GM18498 (cell line): ENCODE measurements around the gene PLEKHA5.
A peak's percentile ranks its signal among the peaks of the same experiment; 100 is the strongest.
"Not testable (repeated sequence)": the region's sequence is repeated elsewhere in the genome, so short reads cannot be mapped to it uniquely, and the experiment has no call there.

Experiments used
- ATAC-seq: cut with Tn5 transposase; IDR thresholded peaks from one replicate; pipeline ENCODE4 v1.9.1; 2021; ENCODE audit warnings: mild to moderate bottlenecking, moderate library complexity; ENCODE audit not compliant: unreplicated experiment

Gene PLEKHA5, protein sequence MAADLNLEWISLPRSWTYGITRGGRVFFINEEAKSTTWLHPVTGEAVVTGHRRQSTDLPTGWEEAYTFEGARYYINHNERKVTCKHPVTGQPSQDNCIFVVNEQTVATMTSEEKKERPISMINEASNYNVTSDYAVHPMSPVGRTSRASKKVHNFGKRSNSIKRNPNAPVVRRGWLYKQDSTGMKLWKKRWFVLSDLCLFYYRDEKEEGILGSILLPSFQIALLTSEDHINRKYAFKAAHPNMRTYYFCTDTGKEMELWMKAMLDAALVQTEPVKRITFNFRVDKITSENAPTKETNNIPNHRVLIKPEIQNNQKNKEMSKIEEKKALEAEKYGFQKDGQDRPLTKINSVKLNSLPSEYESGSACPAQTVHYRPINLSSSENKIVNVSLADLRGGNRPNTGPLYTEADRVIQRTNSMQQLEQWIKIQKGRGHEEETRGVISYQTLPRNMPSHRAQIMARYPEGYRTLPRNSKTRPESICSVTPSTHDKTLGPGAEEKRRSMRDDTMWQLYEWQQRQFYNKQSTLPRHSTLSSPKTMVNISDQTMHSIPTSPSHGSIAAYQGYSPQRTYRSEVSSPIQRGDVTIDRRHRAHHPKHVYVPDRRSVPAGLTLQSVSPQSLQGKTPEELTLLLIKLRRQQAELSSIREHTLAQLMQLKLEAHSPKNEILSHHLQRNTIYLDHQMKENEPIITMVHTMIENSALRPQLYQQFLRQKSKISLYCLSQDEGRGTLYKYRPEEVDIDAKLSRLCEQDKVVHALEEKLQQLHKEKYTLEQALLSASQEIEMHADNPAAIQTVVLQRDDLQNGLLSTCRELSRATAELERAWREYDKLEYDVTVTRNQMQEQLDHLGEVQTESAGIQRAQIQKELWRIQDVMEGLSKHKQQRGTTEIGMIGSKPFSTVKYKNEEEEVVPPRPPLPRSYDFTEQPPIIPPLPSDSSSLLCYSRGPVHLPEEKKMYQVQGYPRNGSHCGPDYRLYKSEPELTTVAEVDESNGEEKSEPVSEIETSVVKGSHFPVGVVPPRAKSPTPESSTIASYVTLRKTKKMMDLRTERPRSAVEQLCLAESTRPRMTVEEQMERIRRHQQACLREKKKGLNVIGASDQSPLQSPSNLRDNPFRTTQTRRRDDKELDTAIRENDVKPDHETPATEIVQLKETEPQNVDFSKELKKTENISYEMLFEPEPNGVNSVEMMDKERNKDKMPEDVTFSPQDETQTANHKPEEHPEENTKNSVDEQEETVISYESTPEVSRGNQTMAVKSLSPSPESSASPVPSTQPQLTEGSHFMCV

DNA sequence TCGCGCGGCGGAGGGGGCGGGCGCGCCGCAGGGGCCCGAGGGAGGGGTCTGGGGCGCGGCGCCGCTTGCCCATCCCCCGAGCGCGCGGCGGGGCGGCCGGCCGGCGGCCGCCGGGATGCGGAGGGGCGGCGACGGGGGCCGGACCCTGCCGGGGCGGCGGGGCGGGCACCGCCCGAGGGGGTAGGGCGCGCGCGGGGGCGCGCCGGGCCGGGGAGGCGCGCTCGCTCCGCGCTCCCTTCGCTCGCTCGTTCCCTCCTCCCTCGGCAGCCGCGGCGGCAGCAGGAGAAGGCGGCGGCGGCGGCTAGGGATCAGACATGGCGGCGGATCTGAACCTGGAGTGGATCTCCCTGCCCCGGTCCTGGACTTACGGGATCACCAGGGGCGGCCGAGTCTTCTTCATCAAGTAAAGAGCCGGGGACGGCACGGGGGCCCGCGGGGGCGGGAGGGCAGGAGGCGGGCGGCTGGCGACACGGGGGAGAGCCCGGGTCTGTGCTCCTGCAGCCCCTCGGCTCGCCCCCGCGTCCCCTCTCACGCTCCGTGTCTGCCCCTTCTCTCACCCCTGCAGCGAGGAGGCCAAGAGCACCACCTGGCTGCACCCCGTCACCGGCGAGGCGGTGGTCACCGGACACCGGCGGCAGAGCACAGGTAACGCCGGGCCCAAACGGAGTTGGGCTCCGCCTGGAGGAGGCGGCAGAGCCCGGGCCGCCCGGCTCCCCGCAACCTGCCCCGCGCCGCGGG is at the start of gene PLEKHA5:
PLEKHA5 (plus strand) TSS at position 248 of the 738 bp plus-strand sequence; CDS start at position 315, 67 bp downstream.
- peak; percentile 50 for ATAC-seq

DNA sequence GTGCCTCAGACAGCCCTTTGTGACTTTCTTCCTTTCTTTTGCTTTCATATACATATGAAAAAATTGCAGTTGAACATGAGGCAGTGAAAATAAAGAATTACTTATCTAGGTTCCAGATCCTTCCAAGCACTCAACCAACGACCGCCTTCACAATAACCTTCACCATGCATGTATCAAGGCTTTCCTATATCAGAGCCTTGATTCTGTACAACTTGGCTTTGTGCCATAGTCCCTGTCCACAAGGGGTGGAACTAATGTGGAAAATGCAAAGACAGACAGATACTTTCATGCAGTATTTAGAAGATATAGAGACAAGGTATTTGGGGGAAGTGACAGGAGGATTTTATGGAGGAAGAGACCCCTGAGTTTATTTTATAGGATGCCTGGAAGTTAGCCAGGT is 48.6 kb upstream of the PLEKHA5 start:
- ATAC-seq, result no peak

DNA sequence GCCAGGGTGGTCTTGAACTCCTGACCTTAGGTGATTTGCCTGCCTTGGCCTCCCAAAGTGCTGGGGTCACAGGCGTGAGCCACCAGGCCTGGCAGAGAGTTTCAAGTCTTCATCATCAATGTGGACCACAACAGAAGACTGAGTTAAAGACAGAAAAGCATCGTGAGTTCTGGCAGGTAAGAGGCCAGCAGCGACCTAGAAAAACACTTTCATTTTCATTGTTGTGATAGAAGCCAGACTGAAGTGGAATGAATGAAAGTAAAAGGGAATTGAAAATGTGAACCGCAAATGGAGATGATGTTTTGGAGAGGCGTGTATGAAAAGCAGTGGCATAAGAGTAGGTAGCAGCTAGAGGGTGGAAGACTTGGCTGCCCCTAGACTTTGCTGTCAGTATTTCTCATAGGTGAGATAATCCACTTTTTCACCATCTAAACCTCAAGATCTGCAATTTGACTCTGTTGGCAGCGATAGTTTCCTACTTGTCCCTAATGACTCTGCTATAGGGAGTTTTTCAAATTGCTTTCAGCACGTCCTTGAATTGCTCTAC is 47.1 kb upstream of the PLEKHA5 start:
- no peak for ATAC-seq

DNA sequence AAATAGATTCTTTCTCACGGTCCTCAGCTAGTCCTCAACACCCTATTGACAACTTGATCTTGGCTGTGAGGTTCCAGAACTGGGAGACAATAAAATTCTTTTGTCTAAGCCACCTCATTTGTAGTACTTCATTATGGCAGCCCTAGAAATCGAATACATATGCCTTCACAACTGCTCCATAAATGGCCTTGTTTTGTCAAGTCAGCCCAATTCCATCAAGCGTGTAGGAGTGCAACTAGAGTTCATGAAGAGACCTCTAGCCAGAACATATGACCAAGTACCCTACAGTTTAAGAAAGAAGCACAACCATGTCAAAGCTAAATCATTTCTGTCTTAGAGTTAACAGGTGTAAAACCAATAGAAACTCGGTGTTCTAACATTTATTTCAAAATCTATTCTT is 45.0 kb upstream of the PLEKHA5 start:
- no peak for ATAC-seq

DNA sequence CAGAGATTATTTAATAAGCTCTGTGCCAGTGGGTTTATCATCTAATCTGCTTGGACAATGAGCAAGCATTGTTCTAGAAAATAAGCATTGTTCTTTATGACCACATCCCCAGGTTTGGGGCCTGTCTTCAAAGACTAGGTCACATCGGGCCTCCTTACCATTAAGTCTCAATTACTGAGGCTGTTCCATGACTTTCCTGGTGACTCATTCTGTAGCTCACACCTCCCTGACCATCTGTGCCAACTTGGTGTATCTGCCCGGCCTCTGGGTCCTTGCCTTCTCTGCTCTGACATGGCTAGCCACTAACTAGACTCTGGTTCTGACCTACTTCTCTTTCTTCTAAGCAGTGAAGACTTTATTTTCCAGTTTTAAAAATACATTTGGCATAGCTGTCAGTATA is 44.4 kb upstream of the PLEKHA5 start:
- ATAC-seq, result no peak

DNA sequence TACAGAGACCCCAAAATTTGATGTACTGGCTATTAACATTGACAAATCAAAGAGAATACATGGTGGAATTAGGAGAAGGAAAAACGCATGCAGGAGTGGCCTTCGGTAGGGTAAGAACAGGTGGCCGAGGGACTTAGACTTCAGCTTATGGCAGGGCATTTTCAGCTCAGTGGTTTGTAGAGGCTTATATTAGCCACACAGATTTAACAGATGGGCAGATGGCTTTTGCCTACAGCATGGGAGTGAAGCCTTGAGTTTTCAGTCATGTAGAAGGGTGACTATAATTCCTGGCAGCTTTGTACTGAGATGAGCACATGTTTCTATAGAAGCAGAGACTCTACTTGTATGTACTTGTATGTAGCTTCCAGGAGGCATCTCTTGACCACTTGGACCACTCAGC is 40.9 kb upstream of the PLEKHA5 start:
- ATAC-seq, result no peak

DNA sequence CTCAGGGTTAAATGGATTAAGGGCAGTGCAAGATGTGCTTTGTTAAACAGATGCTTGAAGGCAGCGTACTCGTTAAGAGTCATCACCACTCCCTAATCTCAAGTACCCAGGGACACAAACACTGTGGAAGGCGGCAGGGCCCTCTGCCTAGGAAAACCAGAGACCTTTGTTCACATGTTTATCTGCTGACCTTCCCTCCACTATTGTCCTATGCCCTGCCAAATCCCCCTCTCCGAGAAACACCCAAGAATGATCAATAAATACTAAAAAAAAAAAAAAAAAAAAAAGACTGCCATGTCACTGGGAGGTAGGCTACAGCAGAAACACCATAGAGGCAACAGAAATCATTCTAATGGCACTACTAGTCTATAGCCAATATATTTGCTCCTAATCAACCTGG is 37.1 kb upstream of the PLEKHA5 start:
- ATAC-seq, result not testable (repeated sequence)

DNA sequence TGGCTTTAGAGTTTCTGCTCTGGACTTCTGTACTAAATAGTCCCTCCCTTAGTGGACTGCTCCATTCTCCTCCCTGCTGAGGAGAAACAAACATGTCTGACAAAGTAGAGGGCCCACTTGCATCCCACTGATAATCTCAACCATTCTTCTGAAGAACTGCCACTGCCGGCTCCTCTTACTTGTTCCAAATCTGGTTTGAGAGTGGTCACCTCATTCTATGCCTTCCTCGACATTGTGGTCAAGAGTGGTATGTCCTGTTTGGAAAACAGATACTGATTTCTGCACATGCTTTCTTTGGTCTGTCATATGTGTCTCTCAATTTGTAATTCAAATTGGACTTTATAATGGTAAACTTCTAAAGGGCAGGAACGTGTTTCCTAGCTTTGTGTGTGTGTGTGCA is 36.3 kb upstream of the PLEKHA5 start:
- ATAC-seq, result no peak

DNA sequence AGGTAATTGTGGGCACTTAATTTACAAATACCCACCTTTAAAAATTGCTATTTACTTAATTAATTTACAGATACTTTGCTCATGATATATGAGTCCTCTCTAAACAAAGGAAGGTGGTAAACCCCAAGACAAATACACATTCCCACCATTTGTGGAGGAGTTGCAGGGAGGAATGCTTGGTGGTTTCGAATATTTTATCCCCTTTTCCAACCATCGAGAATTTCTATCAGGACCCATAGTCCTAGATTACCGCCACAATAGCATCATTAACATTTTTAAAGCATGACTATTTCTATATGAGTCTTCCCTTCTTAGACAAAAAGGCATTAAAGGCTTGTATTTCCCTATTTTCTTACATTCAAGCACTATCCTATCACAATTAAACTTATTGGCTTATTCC is 34.2 kb upstream of the PLEKHA5 start:
- no peak for ATAC-seq

DNA sequence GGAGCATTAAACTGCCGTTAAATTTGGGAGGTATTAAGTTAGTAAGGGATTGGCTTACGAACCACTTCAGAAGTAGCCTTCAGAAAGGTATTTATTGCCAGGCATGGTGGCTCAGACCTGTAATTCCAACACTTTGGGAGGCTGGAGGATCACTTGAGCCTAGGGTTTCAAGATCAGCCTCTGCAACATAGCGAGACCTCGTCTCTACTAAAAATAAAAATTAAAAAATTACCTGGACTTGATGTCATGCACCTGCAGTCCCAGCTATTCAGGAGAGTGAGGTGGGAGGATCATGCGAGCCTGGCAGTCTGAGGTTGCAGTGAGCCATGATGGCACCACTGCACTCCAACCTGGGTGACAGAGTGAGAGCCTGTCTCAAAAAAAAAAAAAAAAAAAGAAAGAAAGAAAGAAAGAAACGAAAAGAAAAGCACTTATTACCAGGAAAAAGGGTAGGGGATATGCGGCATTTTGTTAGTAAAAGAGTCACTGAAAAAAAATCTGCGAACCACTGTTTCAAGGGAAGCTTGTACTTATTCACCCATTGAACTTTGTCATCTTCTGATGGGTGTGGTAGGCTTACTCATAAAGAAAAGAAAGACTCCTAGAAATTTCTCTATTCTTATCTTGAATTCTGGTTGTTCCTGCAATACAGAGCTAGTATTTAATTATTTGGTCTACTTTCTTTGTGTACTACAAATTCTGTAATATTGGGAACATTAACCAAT is 33.6 kb upstream of the PLEKHA5 start:
- no peak for ATAC-seq

DNA sequence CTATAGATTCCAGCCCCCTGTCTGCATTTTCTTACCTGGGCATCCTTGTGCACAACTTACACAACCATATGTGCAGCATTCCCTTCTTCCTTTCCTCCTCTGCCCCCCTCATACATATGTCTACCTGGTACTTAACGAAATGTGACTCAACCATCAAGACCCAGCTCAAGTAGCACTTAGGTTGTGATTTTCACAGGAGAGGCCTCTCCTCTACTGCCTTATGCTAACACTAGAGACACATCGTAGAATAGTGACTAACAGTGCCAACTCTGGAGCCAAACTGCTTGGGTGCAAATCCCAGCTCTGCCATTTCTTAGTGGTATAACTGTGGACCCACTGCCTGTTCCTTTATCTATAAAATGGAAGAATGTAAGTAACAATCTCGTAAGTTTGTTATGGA is 24.1 kb upstream of the PLEKHA5 start:
- ATAC-seq, result no peak

DNA sequence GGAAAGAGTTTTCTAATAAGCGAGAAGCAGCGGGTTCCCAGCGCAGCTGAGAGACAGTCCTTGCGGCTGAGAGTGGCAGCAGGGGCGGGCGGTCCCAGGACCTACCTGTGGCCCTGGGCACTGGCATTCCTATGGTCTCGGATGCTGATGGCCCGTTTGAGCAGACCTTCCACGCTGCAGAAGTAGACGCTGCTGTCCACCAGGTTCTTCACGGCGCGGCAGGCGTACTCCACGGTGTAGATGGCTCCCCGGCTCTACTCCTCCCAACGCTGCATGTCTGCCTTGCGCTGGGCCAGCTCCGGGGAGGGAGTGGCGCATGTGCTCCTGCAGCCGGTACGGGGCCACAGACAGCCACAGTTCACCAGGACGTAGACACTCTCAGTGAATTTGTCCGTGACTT is 21.8 kb upstream of the PLEKHA5 start:
- no peak for ATAC-seq

DNA sequence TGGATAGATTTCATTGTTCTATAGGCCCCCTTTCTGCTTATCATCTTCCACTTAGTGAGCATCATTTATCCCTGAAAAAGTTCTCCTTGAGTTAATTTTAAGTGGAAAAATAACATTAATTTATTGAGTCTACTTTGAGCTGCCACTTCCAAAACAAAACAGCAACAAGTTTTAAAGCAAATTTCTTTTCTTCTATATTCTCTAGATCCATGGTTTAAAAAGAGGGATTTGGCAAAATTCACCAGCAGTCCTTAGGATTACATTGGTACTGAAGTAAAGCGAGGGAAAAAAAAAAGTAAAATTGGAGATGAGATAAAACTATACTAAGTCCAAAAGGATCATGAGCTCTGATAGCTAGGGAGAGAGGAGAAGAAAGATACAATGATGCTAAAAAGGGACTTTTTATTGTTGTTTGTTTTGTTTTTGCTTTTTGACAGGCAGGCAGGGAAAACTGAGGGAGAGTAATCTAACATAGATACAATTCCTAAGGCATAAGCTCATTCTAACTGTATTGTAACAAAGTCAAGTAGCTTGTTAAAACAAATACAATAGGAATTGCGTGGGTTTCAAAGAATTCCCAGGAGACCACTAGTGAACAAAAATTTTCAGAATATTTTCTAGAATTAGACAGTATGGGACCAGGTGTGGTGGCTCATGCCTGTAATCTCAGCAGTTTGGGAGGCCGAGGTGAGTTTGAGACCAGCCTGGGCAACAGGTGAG is 19.2 kb upstream of the PLEKHA5 start:
- ATAC-seq, result no peak

DNA sequence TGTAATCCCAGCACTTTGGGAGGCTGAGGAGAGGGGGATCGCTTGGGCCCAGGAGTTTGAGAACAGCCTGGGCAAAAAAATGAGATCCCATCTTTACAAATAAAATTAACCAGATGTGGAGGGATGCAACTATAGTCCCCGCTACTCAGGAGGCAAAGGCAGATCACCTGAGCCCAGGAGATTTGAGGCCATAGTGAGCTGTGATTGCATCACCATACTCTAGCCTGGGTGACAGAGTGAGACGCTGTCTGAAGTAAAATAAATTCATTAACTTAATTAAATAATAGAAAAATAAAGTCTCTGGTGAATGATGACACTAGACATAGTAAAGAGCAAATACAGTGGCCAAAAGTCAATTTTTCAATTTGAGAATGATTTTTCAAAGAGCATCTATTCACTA is 16.1 kb upstream of the PLEKHA5 start:
- no peak for ATAC-seq

DNA sequence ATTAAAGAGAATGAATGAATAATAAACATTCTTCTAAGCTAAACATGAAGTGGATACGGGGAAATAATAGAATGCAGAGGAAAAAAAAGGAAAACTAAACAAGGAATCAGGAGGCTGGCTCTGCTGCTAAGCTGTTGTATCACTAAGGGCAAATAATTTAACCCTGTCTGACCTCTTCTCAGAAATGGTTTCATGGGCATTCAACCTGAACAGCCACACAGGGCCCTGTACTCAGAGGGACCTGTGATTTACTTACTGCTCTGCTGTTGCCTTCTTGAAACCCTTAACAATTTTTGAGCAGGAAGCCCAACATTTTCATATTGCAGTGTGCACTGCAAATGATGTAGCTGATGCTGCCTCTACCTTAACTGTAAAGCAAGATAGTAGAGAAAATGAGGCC is 14.2 kb upstream of the PLEKHA5 start:
- no peak for ATAC-seq

DNA sequence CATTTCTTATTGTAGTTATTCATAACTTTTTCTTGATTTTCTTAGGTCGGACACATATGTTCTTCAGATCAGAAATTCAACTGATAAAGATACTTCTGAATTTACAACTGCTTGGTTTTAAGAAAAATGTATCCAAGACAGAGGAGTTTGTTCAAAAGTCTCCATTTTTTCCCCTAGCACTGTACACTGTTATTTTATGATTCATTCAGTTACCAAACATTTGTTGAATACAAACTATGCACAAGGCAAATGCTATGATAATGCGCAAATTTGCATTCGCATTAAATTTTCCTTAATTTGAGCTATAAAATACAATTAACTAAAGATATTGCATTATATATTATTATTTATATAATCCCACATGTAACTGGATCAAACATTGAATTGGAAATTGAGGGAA is 10.1 kb upstream of the PLEKHA5 start:
- no peak for ATAC-seq

DNA sequence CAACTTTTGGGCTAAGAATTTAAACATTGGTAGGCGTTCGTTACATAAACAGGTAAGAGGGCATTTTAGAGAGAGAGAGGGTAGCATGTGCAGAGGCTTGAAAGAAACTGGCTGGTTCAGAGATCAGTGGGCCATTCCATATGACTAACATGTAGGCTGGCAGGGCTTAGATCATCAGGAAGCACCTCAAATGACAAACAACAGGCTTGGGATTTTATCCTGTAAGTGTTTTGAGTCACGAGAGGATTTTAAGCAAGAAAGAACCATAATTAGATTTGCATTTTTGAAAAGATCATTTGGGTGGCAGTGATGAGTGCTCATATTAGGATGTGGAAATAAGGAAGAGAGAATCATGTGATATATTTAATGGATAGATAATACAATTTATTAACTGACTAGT is 8.7 kb upstream of the PLEKHA5 start:
- no peak for ATAC-seq

DNA sequence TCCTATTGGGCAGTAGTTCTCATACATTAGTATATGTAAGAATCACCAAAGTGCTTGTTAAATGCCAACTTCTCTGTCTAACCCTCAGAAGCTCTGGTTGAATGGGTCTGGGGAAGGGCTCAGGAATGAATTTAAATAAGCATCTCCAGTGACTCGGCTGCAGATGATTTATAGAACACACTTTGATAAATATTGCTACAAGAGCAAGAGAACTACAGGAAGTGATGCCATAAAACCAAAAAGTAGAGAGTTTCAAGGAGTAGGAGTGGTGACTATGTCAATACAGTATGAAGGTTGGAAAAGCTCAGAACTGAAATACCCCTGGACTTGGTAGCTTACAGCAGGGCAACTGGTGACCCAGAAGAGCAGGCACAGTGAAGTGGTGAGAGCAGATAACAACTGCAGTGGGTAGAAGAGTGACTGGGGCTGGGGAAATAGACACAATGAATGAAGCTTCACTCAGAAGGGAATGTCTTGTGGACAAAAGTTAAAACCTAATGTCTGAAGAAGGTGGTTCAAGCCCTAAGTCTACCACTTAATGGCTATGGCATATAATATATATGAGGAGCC is 8.0 kb upstream of the PLEKHA5 start:
- no peak for ATAC-seq

DNA sequence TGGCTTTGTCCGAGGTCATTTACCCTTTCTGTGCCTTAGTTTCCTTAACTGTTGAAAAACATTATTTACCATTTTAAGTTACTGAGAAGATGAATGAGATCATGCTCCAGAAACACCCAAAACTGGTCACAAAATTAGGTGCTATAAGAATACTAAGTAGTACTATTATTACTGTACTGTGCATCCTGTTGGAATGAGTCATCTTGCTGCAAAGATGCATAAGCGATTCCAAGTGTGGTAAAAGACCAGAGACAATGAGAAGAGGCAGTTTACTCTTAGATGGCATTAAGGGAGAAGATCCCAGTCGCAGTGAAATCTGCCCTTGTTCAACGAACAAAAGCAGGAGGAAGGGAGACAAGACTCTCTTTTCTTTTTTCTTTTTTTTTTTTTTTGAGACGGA is 4.2 kb upstream of the PLEKHA5 start:
- ATAC-seq, result no peak
